Liver (tissue), 9 donors: Measurements from ENCODE around the gene COL4A4. TPM values are rescaled to one million over a fixed set of nuclear protein-coding genes. Genes with fewer than 3 reads are reported as not detected.

Source experiments
- DNase-seq: peaks from one replicate; pipeline ENCODE4 v3.0.0-alpha.2; 2017; ENCODE audit warnings: low spot score
- H3K27ac ChIP-seq, 2 donors: one replicate each; pipeline ENCODE4 v1.7.0; 2013; ENCODE audit warnings: inconsistent platforms in 2 of 2, low read length in 2 of 2, control low read depth in 1 of 2, low read depth in 1 of 2, mild to moderate bottlenecking in 1 of 2
- H3K27me3 ChIP-seq, 4 donors: one replicate each; pipeline versions ENCODE4 v1.6.1 to v1.7.0; 2013; ENCODE audit warnings: low read length in 3 of 4, inconsistent platforms in 1 of 4, mild to moderate bottlenecking in 1 of 4, moderate library complexity in 1 of 4; ENCODE audit not compliant: control insufficient read depth in 4 of 4, insufficient read depth in 4 of 4
- H3K36me3 ChIP-seq, 4 donors: one replicate each; pipeline versions ENCODE4 v1.6.1 to v1.7.0; 2013; ENCODE audit warnings: low read length in 3 of 4, mild to moderate bottlenecking in 3 of 4, low read depth in 1 of 4, moderate library complexity in 1 of 4; ENCODE audit not compliant: control insufficient read depth in 4 of 4, insufficient read depth in 3 of 4
- H3K4me1 ChIP-seq, 4 donors: one replicate each; pipeline versions ENCODE4 v1.6.1 to v1.7.0; 2013; ENCODE audit warnings: low read length in 3 of 4, mild to moderate bottlenecking in 3 of 4, moderate library complexity in 1 of 4; ENCODE audit not compliant: control insufficient read depth in 4 of 4, insufficient read depth in 4 of 4
- H3K4me3 ChIP-seq, 3 donors: one replicate each; pipeline versions ENCODE4 v1.6.1 to v1.7.0; 2013; ENCODE audit warnings: low read length in 3 of 3, control low read depth in 1 of 3, low read depth in 1 of 3, mild to moderate bottlenecking in 1 of 3
- H3K9ac ChIP-seq, 2 donors: one replicate each; pipeline ENCODE4 v1.7.0; 2013; ENCODE audit warnings: low read length in 2 of 2, mild to moderate bottlenecking in 2 of 2, moderate library complexity in 2 of 2, control low read depth in 1 of 2, low read depth in 1 of 2
- H3K9me3 ChIP-seq, 4 donors: one replicate each; pipeline versions ENCODE4 v1.6.1 to v1.7.0; 2013; ENCODE audit warnings: low read length in 3 of 4; ENCODE audit not compliant: control insufficient read depth in 4 of 4
- EGR1 ChIP-seq, 2 donors: IDR thresholded peaks; 2 replicates each; pipeline ENCODE4 v1.6.1; 2016 to 2018; ENCODE audit warnings: antibody characterized with exemption in 2 of 2, low read depth in 2 of 2
- FOXA1 ChIP-seq: IDR thresholded peaks from 2 replicates; pipeline ENCODE4 v1.6.1; 2016; ENCODE audit warnings: antibody characterized with exemption
- GABPA ChIP-seq, 2 donors: IDR thresholded peaks in 1 of 2; conservative IDR thresholded peaks in 1 of 2; 2 replicates each; pipeline ENCODE4 v1.6.1; 2016; ENCODE audit warnings: antibody characterized with exemption in 2 of 2, mild to moderate bottlenecking in 1 of 2, moderate library complexity in 1 of 2
- HNF4A ChIP-seq, 2 donors: conservative IDR thresholded peaks; 2 replicates each; pipeline ENCODE4 v1.6.1; 2016; ENCODE audit warnings: antibody characterized with exemption in 2 of 2, mild to moderate bottlenecking in 2 of 2
- HNF4G ChIP-seq: IDR thresholded peaks from 2 replicates; pipeline ENCODE4 v1.6.1; 2016; ENCODE audit warnings: antibody characterized with exemption
- MAX ChIP-seq: IDR thresholded peaks from 2 replicates; pipeline ENCODE4 v1.6.1; 2016; ENCODE audit warnings: antibody characterized with exemption
- NR2F2 ChIP-seq: IDR thresholded peaks from 2 replicates; pipeline ENCODE4 v1.6.1; 2016; ENCODE audit warnings: antibody characterized with exemption
- RAD21 ChIP-seq, 2 donors: IDR thresholded peaks; 2 replicates each; pipeline ENCODE4 v1.6.1; 2016; ENCODE audit warnings: antibody characterized with exemption in 2 of 2, mild to moderate bottlenecking in 2 of 2
- REST ChIP-seq: IDR thresholded peaks from 2 replicates; pipeline ENCODE4 v1.6.1; 2016; ENCODE audit warnings: antibody characterized with exemption, mild to moderate bottlenecking
- RXRA ChIP-seq, 2 donors: IDR thresholded peaks; 2 replicates each; pipeline ENCODE4 v1.6.1; 2017 to 2018; ENCODE audit warnings: antibody characterized with exemption in 2 of 2, mild to moderate bottlenecking in 1 of 2
- TAF1 ChIP-seq: conservative IDR thresholded peaks from 2 replicates; pipeline ENCODE4 v1.6.1; 2016; ENCODE audit warnings: antibody characterized with exemption, mild to moderate bottlenecking
- ZBTB33 ChIP-seq: IDR thresholded peaks from 2 replicates; pipeline ENCODE4 v1.6.1; 2016; ENCODE audit warnings: antibody characterized with exemption
- WGBS: extraction: QIAGEN DNeasy Blood & Tissue Kit; methylation state at CpG from one replicate; pipeline ENCODE4 v1.1.7; 2013; 5-methylcytosine and 5-hydroxymethylcytosine counted together
- polyA plus RNA-seq, 2 donors: library from polyadenylated mRNA; stranded (reverse) in 1 of 2; unstranded in 1 of 2; fragments of 200-250 nt in 1 of 2; fragments of >200 nt in 1 of 2; fragmentation: Nextera tagmentation in 1 of 2; extraction: Ambion mirVana in 1 of 2; gene quantifications; one replicate each; pipeline versions ENCODE4 v1.2.1 to v1.2.3, GENCODE V29; 2013 to 2015
- total RNA-seq, 2 donors: library from RNA; depleted of rRNA; stranded (reverse); fragments of >200 nt; gene quantifications; one replicate each; pipeline ENCODE4 v1.2.3, GENCODE V29; 2014
- donor health status: healthy.
- donor health status: healthy.
- donor health status: healthy.
- donor health status: healthy.
- donor health status: healthy.

COL4A4 gene
- total and polyA plus RNA-seq, 4 donors: 0.14 to 3.8 (median 0.82) TPM

GRCh38 chr2:227013330-227013729, 150.7 kb downstream of the COL4A4 start:
- no peak overlapping the region for H3K27ac ChIP-seq
- H3K9ac ChIP-seq: no peak overlapping the region
- H3K4me3 ChIP-seq: no peak overlapping the region
- no peaks in the 10 kb centered on the region for H3K27me3 ChIP-seq
- 91% methylated on average over 9 of the region's 9 CpGs for WGBS
- H3K36me3 ChIP-seq: no peaks in the 10 kb centered on the region
- H3K9me3 ChIP-seq: no peaks in the 10 kb centered on the region
- no peaks in the 10 kb centered on the region for H3K4me1 ChIP-seq
- DNase-seq: no peak
- TF ChIP-seq HNF4A (conservative IDR thresholded peaks at IDR 0.05): no peak

- H3K9ac ChIP-seq: no peak overlapping the region
- H3K4me1 ChIP-seq: no peaks in the 10 kb centered on the region
- H3K27me3 ChIP-seq: no peaks in the 10 kb centered on the region
- no peak for DNase-seq
- H3K36me3 ChIP-seq: no peaks in the 10 kb centered on the region
- H3K27ac ChIP-seq: no peak overlapping the region
- whole genome bisulfite sequencing: 68% methylated on average over 3 of the region's 3 CpGs
- no peaks in the 10 kb centered on the region for H3K9me3 ChIP-seq
- H3K4me3 ChIP-seq: no peak overlapping the region
- TF ChIP-seq MAX (no peak), GABPA (IDR thresholded peaks at IDR 0.05 in 1 of 2, conservative IDR thresholded peaks at IDR 0.05 in 1 of 2) (no peak), ZBTB33 (no peak), RXRA (IDR thresholded peaks at IDR 0.05) (no peak), HNF4G (no peak), EGR1 (IDR thresholded peaks at IDR 0.05; ENCODE audit: low read depth in 2 of 2) (no peak), NR2F2 (no peak), REST (no peak), HNF4A (conservative IDR thresholded peaks at IDR 0.05) (no peak), TAF1 (no peak), RAD21 (IDR thresholded peaks at IDR 0.05) (no peak), FOXA1 (no peak)
Measured at GRCh38 chr2:227010433-227010832, 153.6 kb downstream of the COL4A4 start.

- no peak for TF ChIP-seq ZBTB33
- no peak overlapping the region for H3K9ac ChIP-seq
- H3K36me3 ChIP-seq: no peaks in the 10 kb centered on the region
- no peak for DNase-seq
- no peaks in the 10 kb centered on the region for H3K4me1 ChIP-seq
- no peak overlapping the region for H3K27ac ChIP-seq
- H3K4me3 ChIP-seq: no peak overlapping the region
- WGBS: 96% methylated on average over 17 of the region's 17 CpGs
- no peaks in the 10 kb centered on the region for H3K9me3 ChIP-seq
- H3K27me3 ChIP-seq: no peaks in the 10 kb centered on the region
Measured at GRCh38 chr2:227007940-227008339, 156.1 kb downstream of the COL4A4 start.
